HL-60/S4 treated with retinoic acid at 250 ng/mL for 4 days and 3 days (cell line): ENCODE results near the gene CHN2.
"Not testable (repeated sequence)": the region's sequence is repeated elsewhere in the genome, so short reads cannot be mapped to it uniquely, and the experiment has no call there.

ENCODE experiments used
- in situ Hi-C: fragments of 300-500 bp; cut with MboI; formaldehyde crosslinking; loops from 2 replicates; pipeline ENCODE4 v1.7.0; 2022; ENCODE audit warnings: low sequenced_read_pairs

CHN2 gene

GRCh38 chr7:29185613-29186012, 9.0 kb upstream of the CHN2 start:
- in situ Hi-C loops: no loop called here

- in situ Hi-C loops: no loop called here
Measured at GRCh38 chr7:29189743-29190201, 4.8 kb upstream of the CHN2 start.

GRCh38 chr7:29190349-29191045, 4.1 kb upstream of the CHN2 start:
- in situ Hi-C loops: no loop called here

GRCh38 chr7:29192323-29192722, 2.3 kb upstream of the CHN2 start:
- in situ Hi-C loops: no loop called here

GRCh38 chr7:29192811-29193210, 1.8 kb upstream of the CHN2 start:
- in situ Hi-C loops: no loop called here

GRCh38 chr7:29193316-29194205, 1.0 kb upstream of the CHN2 start:
- in situ Hi-C loops: no loop called here

GRCh38 chr7:29194206-29194593, 375 bp upstream of the CHN2 start:
- in situ Hi-C loops: no loop called here

GRCh38 chr7:29196191-29196590, 1.6 kb downstream of the CHN2 start:
- in situ Hi-C loops: no loop called here

GRCh38 chr7:29196971-29197595, 2.5 kb downstream of the CHN2 start:
- in situ Hi-C loops: no loop called here

GRCh38 chr7:29197916-29198315, 3.3 kb downstream of the CHN2 start:
- in situ Hi-C loops: no loop called here

GRCh38 chr7:29199776-29200175, 5.2 kb downstream of the CHN2 start:
- in situ Hi-C loops: no loop called here

GRCh38 chr7:29202651-29203069, 8.1 kb downstream of the CHN2 start:
- in situ Hi-C loops: no loop called here

GRCh38 chr7:29204491-29205272, 10.1 kb downstream of the CHN2 start:
- in situ Hi-C loops: no loop called here

GRCh38 chr7:29207162-29207801, 12.7 kb downstream of the CHN2 start:
- in situ Hi-C loops: no loop called here

- in situ Hi-C loops: no loop called here
Measured at GRCh38 chr7:29208410-29209250, 14.1 kb downstream of the CHN2 start.

GRCh38 chr7:29209745-29210144, 15.2 kb downstream of the CHN2 start:
- in situ Hi-C loops: no loop called here

- in situ Hi-C loops: not testable (repeated sequence)
Measured at GRCh38 chr7:29212736-29213135, 18.2 kb downstream of the CHN2 start.

- in situ Hi-C loops: no loop called here
Measured at GRCh38 chr7:29214056-29214455, 19.5 kb downstream of the CHN2 start.

- in situ Hi-C loops: no loop called here
Measured at GRCh38 chr7:29214816-29215215, 20.2 kb downstream of the CHN2 start.
